OCI-LY1 (cell line): Measurements from ENCODE around the gene UTRN.

ENCODE experiments used
- H2AFZ ChIP-seq: fragments of 200-600 bp; sonication (generic), shearing (Covaris generic); 2 replicates; pipeline ENCODE4 v1.6.0; 2014; ENCODE audit warnings: antibody characterized with exemption, mild to moderate bottlenecking, low read length
- H3F3A ChIP-seq: fragments of 200-600 bp; sonication (generic), shearing (Covaris generic); 2 replicates; pipeline ENCODE4 v1.6.0; 2014; ENCODE audit warnings: mild to moderate bottlenecking, antibody characterized with exemption, low read length, moderate library complexity; ENCODE audit not compliant: insufficient read depth
- H3K27ac ChIP-seq: fragments of 200-600 bp; sonication (generic); 2 replicates; pipeline ENCODE4 v1.5.1; 2014; ENCODE audit warnings: low read length, mixed run types, mild to moderate bottlenecking, low read depth; ENCODE audit not compliant: poor library complexity, severe bottlenecking
- H3K27me3 ChIP-seq: fragments of 200-600 bp; sonication (generic); 2 replicates; pipeline ENCODE4 v1.6.0; 2014; ENCODE audit warnings: antibody characterized with exemption, mild to moderate bottlenecking, low read length, moderate library complexity; ENCODE audit not compliant: insufficient read depth
- H3K36me3 ChIP-seq: fragments of 200-600 bp; sonication (generic); 2 replicates; pipeline ENCODE4 v1.6.1; 2014; ENCODE audit warnings: mild to moderate bottlenecking, antibody characterized with exemption, low read length, moderate library complexity, mixed read lengths; ENCODE audit not compliant: insufficient read depth
- H3K4me1 ChIP-seq: fragments of 200-600 bp; sonication (generic); 2 replicates; pipeline ENCODE4 v1.5.1; 2014; ENCODE audit warnings: mild to moderate bottlenecking, low read length, moderate library complexity; ENCODE audit not compliant: insufficient read depth, severe bottlenecking
- H3K4me2 ChIP-seq: fragments of 200-600 bp; sonication (generic), shearing (Covaris generic); 2 replicates; pipeline ENCODE4 v1.6.1; 2014; ENCODE audit warnings: low read length
- H3K4me3 ChIP-seq: fragments of 200-600 bp; sonication (generic); 2 replicates; pipeline ENCODE4 v1.5.1; 2014; ENCODE audit warnings: low read length, low read depth, mild to moderate bottlenecking, mixed read lengths; ENCODE audit not compliant: poor library complexity, severe bottlenecking
- H3K79me2 ChIP-seq: fragments of 200-600 bp; shearing (Covaris generic); 2 replicates; pipeline ENCODE4 v1.6.1; 2016; ENCODE audit warnings: mixed run types, low read length, mixed read lengths; ENCODE audit not compliant: insufficient read depth
- H3K9ac ChIP-seq: fragments of 200-600 bp; sonication (generic), shearing (Covaris generic); 2 replicates; pipeline ENCODE4 v1.6.1; 2014; ENCODE audit warnings: mild to moderate bottlenecking, low read length, mixed read lengths
- H3K9me2 ChIP-seq: fragments of 200-600 bp; sonication (generic), shearing (Covaris generic); 2 replicates; pipeline ENCODE4 v1.6.1; 2014; ENCODE audit warnings: low read depth, mild to moderate bottlenecking, low read length, mixed read lengths
- H3K9me3 ChIP-seq: fragments of 200-600 bp; shearing (Covaris generic); 2 replicates; pipeline ENCODE4 v1.6.1; 2014; ENCODE audit warnings: low read length, mixed read lengths
- H4K20me1 ChIP-seq: fragments of 200-600 bp; sonication (generic), shearing (Covaris generic); 2 replicates; pipeline ENCODE4 v1.6.0; 2016; ENCODE audit warnings: mild to moderate bottlenecking, low read length; ENCODE audit not compliant: insufficient read depth
- EZH2 ChIP-seq: fragments of 200-600 bp; sonication (generic), shearing (Covaris generic); IDR thresholded peaks from 2 replicates; pipeline ENCODE4 v1.8.0; 2017; ENCODE audit warnings: borderline replicate concordance, mixed run types, mild to moderate bottlenecking, antibody characterized with exemption, low read length, moderate library complexity, mixed read lengths
- TF ChIP-seq, protein P1 (sequence below): fragments of 200-600 bp; sonication (generic), shearing (Covaris generic); IDR thresholded peaks from 2 replicates; pipeline ENCODE4 v1.5.1; 2017; ENCODE audit warnings: mild to moderate bottlenecking, antibody characterized with exemption, low read length, moderate library complexity, mixed read lengths

Gene UTRN

DNA sequence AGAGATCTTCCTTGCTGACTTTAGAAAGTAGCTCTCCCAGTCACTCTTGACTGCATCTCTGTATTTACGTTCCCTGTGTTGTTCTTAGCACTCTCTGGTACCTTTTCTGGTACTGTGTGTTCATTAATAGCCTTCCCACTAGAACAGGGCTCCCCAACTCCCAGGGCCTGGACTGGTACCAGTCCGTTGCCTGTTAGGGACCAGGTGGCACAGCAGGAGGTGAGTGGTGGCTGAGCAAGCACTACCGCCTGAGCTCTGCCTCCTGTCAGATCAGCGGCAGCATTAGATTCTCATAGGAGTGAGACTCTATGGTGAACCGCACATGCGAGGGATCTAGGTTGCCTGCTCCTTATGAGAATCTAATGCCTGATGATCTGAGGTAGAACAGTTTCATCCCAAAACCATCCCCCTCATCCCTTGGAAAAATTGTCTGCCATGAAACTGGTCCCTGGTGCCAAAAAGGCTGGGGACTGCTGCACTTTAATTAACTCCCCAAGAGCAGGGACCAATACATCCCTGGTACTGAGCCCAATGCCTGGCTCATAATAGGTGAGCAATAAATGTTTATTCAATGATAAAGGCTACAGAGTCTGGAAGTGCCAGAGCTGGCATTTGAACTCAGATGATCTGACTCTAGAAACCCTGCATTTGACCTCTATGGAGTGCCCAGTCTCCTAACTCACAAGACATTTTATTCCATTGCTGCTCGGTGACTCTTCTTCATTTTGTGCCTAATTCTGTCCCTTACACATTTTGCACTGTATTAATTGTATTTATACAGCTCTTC, 11.0 kb downstream of the UTRN start:
- Histone ChIP-seq H3K9ac (no peak overlapping the region), H3K9me2 (no peaks in the 10 kb centered on the region), H3K36me3 (no peaks in the 10 kb centered on the region), H2AFZ (no peak overlapping the region), H3K27me3 (no peaks in the 10 kb centered on the region), H4K20me1 (no peaks in the 10 kb centered on the region), H3K27ac (no peak overlapping the region), H3K4me2 (no peak overlapping the region), H3K4me1 (no peaks in the 10 kb centered on the region), H3K4me3 (no peak overlapping the region), H3K79me2 (no peaks in the 10 kb centered on the region), H3K9me3 (no peaks in the 10 kb centered on the region), H3F3A (no peaks in the 10 kb centered on the region)
- TF ChIP-seq, protein P1, sequence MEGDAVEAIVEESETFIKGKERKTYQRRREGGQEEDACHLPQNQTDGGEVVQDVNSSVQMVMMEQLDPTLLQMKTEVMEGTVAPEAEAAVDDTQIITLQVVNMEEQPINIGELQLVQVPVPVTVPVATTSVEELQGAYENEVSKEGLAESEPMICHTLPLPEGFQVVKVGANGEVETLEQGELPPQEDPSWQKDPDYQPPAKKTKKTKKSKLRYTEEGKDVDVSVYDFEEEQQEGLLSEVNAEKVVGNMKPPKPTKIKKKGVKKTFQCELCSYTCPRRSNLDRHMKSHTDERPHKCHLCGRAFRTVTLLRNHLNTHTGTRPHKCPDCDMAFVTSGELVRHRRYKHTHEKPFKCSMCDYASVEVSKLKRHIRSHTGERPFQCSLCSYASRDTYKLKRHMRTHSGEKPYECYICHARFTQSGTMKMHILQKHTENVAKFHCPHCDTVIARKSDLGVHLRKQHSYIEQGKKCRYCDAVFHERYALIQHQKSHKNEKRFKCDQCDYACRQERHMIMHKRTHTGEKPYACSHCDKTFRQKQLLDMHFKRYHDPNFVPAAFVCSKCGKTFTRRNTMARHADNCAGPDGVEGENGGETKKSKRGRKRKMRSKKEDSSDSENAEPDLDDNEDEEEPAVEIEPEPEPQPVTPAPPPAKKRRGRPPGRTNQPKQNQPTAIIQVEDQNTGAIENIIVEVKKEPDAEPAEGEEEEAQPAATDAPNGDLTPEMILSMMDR: no peak
- no peak for TF ChIP-seq EZH2

DNA sequence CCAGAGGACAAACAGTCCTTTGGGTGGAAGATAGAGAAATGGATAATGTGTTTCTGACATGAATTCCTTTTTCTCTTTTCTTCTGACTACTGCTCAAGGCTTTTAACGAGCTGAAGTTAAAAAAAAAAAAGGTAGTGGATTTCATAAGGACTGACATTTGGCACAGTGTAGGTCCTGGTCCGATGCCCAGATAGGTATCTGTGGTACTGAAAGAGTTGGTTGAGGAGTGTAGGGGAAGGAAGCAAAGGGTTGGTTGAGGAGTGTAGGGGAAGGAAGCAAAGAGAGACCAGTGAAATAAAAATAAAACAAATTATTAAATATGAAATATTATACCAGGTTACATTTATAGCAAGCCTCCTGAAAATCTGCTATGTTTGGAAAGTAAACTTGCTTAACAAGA, 11.8 kb downstream of the UTRN start:
- Histone ChIP-seq H3F3A (no peaks in the 10 kb centered on the region), H3K36me3 (no peaks in the 10 kb centered on the region), H3K4me1 (no peaks in the 10 kb centered on the region), H4K20me1 (no peaks in the 10 kb centered on the region), H3K9me2 (no peaks in the 10 kb centered on the region), H2AFZ (no peak overlapping the region), H3K4me2 (no peak overlapping the region), H3K27me3 (no peaks in the 10 kb centered on the region), H3K79me2 (no peaks in the 10 kb centered on the region), H3K9me3 (no peaks in the 10 kb centered on the region), H3K4me3 (no peak overlapping the region), H3K9ac (no peak overlapping the region), H3K27ac (no peak overlapping the region)
- TF ChIP-seq EZH2: no peak
- TF ChIP-seq, protein P1: no peak

DNA sequence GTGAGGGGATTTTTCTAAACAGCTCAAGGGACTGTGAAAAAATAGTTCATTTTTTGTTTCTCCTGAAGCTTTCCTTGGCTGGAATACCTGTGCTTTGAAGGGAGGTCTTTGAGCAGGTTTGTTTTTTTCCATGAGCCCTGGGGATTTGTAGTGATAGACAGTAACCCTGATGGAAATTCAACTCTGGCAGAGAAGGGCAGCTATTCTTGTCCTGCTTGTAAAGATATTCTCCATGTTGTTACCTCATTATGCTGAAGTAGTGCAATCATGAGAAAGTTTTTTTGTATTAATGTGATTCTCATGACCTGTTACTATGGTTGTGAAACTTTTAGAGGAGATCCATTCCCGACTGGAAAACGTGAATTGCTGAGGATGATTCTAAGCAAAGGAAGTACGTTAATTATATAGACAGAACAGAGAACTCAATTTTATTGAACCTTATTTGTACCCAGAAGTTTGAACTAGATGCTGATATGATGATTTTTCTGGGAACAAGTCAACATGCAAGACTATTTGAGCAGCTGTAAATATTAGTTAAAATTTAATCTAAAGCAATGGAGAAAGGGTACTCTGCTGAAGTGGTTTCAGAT, 12.5 kb downstream of the UTRN start:
- Histone ChIP-seq H3K27me3 (no peaks in the 10 kb centered on the region), H2AFZ (no peak overlapping the region), H3F3A (no peaks in the 10 kb centered on the region), H3K4me3 (no peak overlapping the region), H3K36me3 (no peaks in the 10 kb centered on the region), H3K27ac (no peak overlapping the region), H3K9me3 (no peaks in the 10 kb centered on the region), H3K9ac (no peak overlapping the region), H3K79me2 (no peaks in the 10 kb centered on the region), H4K20me1 (no peaks in the 10 kb centered on the region), H3K4me1 (no peaks in the 10 kb centered on the region), H3K4me2 (no peak overlapping the region), H3K9me2 (no peaks in the 10 kb centered on the region)
- TF ChIP-seq, protein P1: no peak
- TF ChIP-seq EZH2: no peak
